ENCODE results near the gene SAPCD2.

Gene SAPCD2

GRCh38 chr9:137099231-137099630 is 28.9 kb upstream of the SAPCD2 start:
- DNase-seq (ENCODE audit: low spot score in 2 of 2) (no peak), ATAC-seq (replicated peaks; ENCODE audit: extremely low read depth, poor library complexity, severe bottlenecking) (no peak)
- peaks cover 18% of the 10 kb centered on the region for H3K4me1 Mint-ChIP-seq
- H3K27me3 Mint-ChIP-seq: no peaks in the 10 kb centered on the region
- H3K9me3 Mint-ChIP-seq: no peaks in the 10 kb centered on the region
- no peak overlapping the region for H3K27ac Mint-ChIP-seq (ENCODE audit: low read depth)
- H3K36me3 Mint-ChIP-seq (ENCODE audit: insufficient read depth): peaks cover 23% of the 10 kb centered on the region
- H3K4me3 Mint-ChIP-seq: no peak overlapping the region

GRCh38 chr9:137097761-137098462 is 27.6 kb upstream of the SAPCD2 start:
- Mint-ChIP-seq H3K27me3 (no peaks in the 10 kb centered on the region), H3K4me1 (peaks cover 21% of the 10 kb centered on the region), H3K27ac (ENCODE audit: low read depth) (no peak overlapping the region), H3K4me3 (no peak overlapping the region), H3K9me3 (no peaks in the 10 kb centered on the region), H3K36me3 (ENCODE audit: insufficient read depth) (peaks cover 17% of the 10 kb centered on the region)
- no peak for ATAC-seq (replicated peaks; ENCODE audit: extremely low read depth, poor library complexity, severe bottlenecking)
- DNase-seq (ENCODE audit: low spot score in 2 of 2): no peak

GRCh38 chr9:137096785-137097546 is 26.6 kb upstream of the SAPCD2 start:
- no peak for ATAC-seq (replicated peaks; ENCODE audit: extremely low read depth, poor library complexity, severe bottlenecking)
- peaks cover 23% of the 10 kb centered on the region for H3K36me3 Mint-ChIP-seq (ENCODE audit: insufficient read depth)
- no peaks in the 10 kb centered on the region for H3K27me3 Mint-ChIP-seq
- peak overlapping the region; percentile 92 for H3K27ac Mint-ChIP-seq (ENCODE audit: low read depth)
- peak overlapping the region; percentile 79 for H3K4me3 Mint-ChIP-seq
- H3K4me1 Mint-ChIP-seq: peaks cover 21% of the 10 kb centered on the region
- no peak for DNase-seq (ENCODE audit: low spot score in 2 of 2)
- no peaks in the 10 kb centered on the region for H3K9me3 Mint-ChIP-seq

GRCh38 chr9:137095664-137096517 is 25.5 kb upstream of the SAPCD2 start:
- Mint-ChIP-seq H3K27me3 (no peaks in the 10 kb centered on the region), H3K27ac (ENCODE audit: low read depth) (peak overlapping the region; percentile 92), H3K4me3 (peak overlapping the region; percentile 79), H3K9me3 (no peaks in the 10 kb centered on the region), H3K36me3 (ENCODE audit: insufficient read depth) (peaks cover 20% of the 10 kb centered on the region), H3K4me1 (peaks cover 21% of the 10 kb centered on the region)
- ATAC-seq (replicated peaks; ENCODE audit: extremely low read depth, poor library complexity, severe bottlenecking): peak; percentile 98
- DNase-seq (ENCODE audit: low spot score in 2 of 2): peak; percentile 79 to 85

GRCh38 chr9:137089232-137089947 is 19.0 kb upstream of the SAPCD2 start:
- Mint-ChIP-seq H3K36me3 (ENCODE audit: insufficient read depth) (peaks cover 32% of the 10 kb centered on the region), H3K4me3 (no peak overlapping the region), H3K27ac (ENCODE audit: low read depth) (no peak overlapping the region), H3K27me3 (no peaks in the 10 kb centered on the region), H3K4me1 (peaks cover 35% of the 10 kb centered on the region), H3K9me3 (no peaks in the 10 kb centered on the region)
- ATAC-seq (replicated peaks; ENCODE audit: extremely low read depth, poor library complexity, severe bottlenecking) (no peak), DNase-seq (ENCODE audit: low spot score in 2 of 2) (no peak)

- no peaks in the 10 kb centered on the region for H3K27me3 Mint-ChIP-seq
- ATAC-seq (replicated peaks; ENCODE audit: extremely low read depth, poor library complexity, severe bottlenecking): no peak
- DNase-seq (ENCODE audit: low spot score in 2 of 2): no peak
- peak overlapping the region; percentile 77 for H3K4me3 Mint-ChIP-seq
- no peaks in the 10 kb centered on the region for H3K9me3 Mint-ChIP-seq
- H3K4me1 Mint-ChIP-seq: peaks cover 31% of the 10 kb centered on the region
- peak overlapping the region; percentile 91 for H3K27ac Mint-ChIP-seq (ENCODE audit: low read depth)
- H3K36me3 Mint-ChIP-seq (ENCODE audit: insufficient read depth): peaks cover 34% of the 10 kb centered on the region
Observed at GRCh38 chr9:137088121-137088520, 17.8 kb upstream of the SAPCD2 start.

GRCh38 chr9:137087409-137087925 is 17.1 kb upstream of the SAPCD2 start:
- ATAC-seq (replicated peaks; ENCODE audit: extremely low read depth, poor library complexity, severe bottlenecking): peak; percentile 1

GRCh38 chr9:137086531-137087408 is 16.4 kb upstream of the SAPCD2 start, which contains the start of gene MAN1B1:
Gene MAN1B1, plus strand, starts transcription at chr9:137086985. Its CDS starts 15 bp downstream, at chr9:137087000.
- Mint-ChIP-seq H3K4me1 (peaks cover 31% of the 10 kb centered on the region), H3K9me3 (no peaks in the 10 kb centered on the region), H3K36me3 (ENCODE audit: insufficient read depth) (peaks cover 28% of the 10 kb centered on the region), H3K4me3 (peak within 1 kb of the TSS; percentile 88), H3K27ac (ENCODE audit: low read depth) (peak within 1 kb of the TSS; percentile 94), H3K27me3 (no peaks in the 10 kb centered on the region)
- ATAC-seq (replicated peaks; ENCODE audit: extremely low read depth, poor library complexity, severe bottlenecking) (peak; percentile 90), DNase-seq (ENCODE audit: low spot score in 2 of 2) (peak; percentile 95 to 99)

More at GRCh38 chr9:137087409-137087925, 17.1 kb upstream of the SAPCD2 start:
- Mint-ChIP-seq H3K4me1 (peaks cover 31% of the 10 kb centered on the region), H3K4me3 (peak overlapping the region; percentile 77), H3K9me3 (no peaks in the 10 kb centered on the region), H3K36me3 (ENCODE audit: insufficient read depth) (peaks cover 29% of the 10 kb centered on the region), H3K27ac (ENCODE audit: low read depth) (peak overlapping the region; percentile 91), H3K27me3 (no peaks in the 10 kb centered on the region)
- no peak for DNase-seq (ENCODE audit: low spot score in 2 of 2)

GRCh38 chr9:137085920-137086530 is 15.7 kb upstream of the SAPCD2 start:
- peak; percentile 1 for ATAC-seq (replicated peaks; ENCODE audit: extremely low read depth, poor library complexity, severe bottlenecking)
- peak overlapping the region; percentile 88 for H3K4me3 Mint-ChIP-seq
- peaks cover 29% of the 10 kb centered on the region for H3K36me3 Mint-ChIP-seq (ENCODE audit: insufficient read depth)
- H3K4me1 Mint-ChIP-seq: peaks cover 31% of the 10 kb centered on the region
- H3K27me3 Mint-ChIP-seq: no peaks in the 10 kb centered on the region
- H3K27ac Mint-ChIP-seq (ENCODE audit: low read depth): peak overlapping the region; percentile 94
- no peak for DNase-seq (ENCODE audit: low spot score in 2 of 2)
- H3K9me3 Mint-ChIP-seq: no peaks in the 10 kb centered on the region

GRCh38 chr9:137084526-137084925 is 14.2 kb upstream of the SAPCD2 start:
- Mint-ChIP-seq H3K27ac (ENCODE audit: low read depth) (no peak overlapping the region), H3K4me3 (no peak overlapping the region)

More at GRCh38 chr9:137084526-137084925, 14.2 kb upstream of the SAPCD2 start:
- H3K4me1 Mint-ChIP-seq: peaks cover 25% of the 10 kb centered on the region
- no peaks in the 10 kb centered on the region for H3K27me3 Mint-ChIP-seq
- DNase-seq (ENCODE audit: low spot score in 2 of 2): no peak
- H3K9me3 Mint-ChIP-seq: no peaks in the 10 kb centered on the region
- ATAC-seq (replicated peaks; ENCODE audit: extremely low read depth, poor library complexity, severe bottlenecking): no peak
- peaks cover 30% of the 10 kb centered on the region for H3K36me3 Mint-ChIP-seq (ENCODE audit: insufficient read depth)

Data from central memory CD8-positive, alpha-beta T cell (primary cell).